ENCODE measurements around the gene ITPA.

DNA sequence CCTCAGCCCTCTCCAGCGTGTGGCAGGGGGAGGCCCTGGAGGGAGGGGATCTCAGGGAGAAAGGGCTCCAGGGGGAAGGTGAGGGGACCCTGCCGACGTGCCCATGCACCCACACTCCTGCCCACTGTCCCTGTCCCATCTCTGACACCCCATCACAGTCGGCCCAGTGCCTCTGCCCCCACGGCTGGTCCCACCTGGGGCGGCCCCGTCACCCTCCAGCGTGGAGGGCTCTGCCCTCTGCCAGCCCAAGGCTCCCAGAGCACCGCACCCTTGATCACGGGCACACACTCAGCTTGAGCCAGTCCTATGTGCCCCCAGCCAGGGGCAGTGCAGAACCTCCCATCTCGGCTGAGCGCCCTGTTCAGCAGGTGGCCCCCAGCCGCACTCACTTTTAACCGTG is 20.5 kb downstream of the ITPA start:
- no peak for TF ChIP-seq POLR2A (IDR thresholded peaks at IDR 0.05)
- TF ChIP-seq, protein P1, sequence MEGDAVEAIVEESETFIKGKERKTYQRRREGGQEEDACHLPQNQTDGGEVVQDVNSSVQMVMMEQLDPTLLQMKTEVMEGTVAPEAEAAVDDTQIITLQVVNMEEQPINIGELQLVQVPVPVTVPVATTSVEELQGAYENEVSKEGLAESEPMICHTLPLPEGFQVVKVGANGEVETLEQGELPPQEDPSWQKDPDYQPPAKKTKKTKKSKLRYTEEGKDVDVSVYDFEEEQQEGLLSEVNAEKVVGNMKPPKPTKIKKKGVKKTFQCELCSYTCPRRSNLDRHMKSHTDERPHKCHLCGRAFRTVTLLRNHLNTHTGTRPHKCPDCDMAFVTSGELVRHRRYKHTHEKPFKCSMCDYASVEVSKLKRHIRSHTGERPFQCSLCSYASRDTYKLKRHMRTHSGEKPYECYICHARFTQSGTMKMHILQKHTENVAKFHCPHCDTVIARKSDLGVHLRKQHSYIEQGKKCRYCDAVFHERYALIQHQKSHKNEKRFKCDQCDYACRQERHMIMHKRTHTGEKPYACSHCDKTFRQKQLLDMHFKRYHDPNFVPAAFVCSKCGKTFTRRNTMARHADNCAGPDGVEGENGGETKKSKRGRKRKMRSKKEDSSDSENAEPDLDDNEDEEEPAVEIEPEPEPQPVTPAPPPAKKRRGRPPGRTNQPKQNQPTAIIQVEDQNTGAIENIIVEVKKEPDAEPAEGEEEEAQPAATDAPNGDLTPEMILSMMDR (IDR thresholded peaks at IDR 0.05): no peak

Data from body of pancreas (tissue), 4 donors.